H1 (cell line): ENCODE measurements around the gene PPM1K. TPM values are rescaled to one million over a fixed set of nuclear protein-coding genes. Genes with fewer than 3 reads are reported as not detected.

ENCODE experiments used
- CTCF ChIA-PET: fragments of 300-600 bp; sonication (Branson Sonifier 250); formaldehyde crosslinking; loops from one replicate; lab custom pipeline; 2021; ENCODE audit not compliant: partially characterized antibody; lab: Charles Lee
- POLR2A ChIA-PET: fragments of 300-600 bp; sonication (Branson Sonifier 250); formaldehyde crosslinking; loops from one replicate; lab custom pipeline; 2021; ENCODE audit warnings: inconsistent platforms; ENCODE audit not compliant: partially characterized antibody; lab: Charles Lee
- DNase-seq, 2 experiments: peaks; one replicate each; pipeline versions ENCODE4 v3.0.0 to v3.0.0-alpha.2; 2010 to 2022; ENCODE audit warnings: low spot score in 2 of 2, low read depth in 1 of 2, mixed read lengths in 1 of 2
- FAIRE-seq: peaks from 2 replicates; lab custom pipeline; 2011; peaks lifted over from hg19 to GRCh38; lab: Jason Lieb, UNC
- H2AFZ ChIP-seq: 2 replicates; pipeline ENCODE4 v1.8.1; 2012; ENCODE audit warnings: low read length, inconsistent platforms
- H2AK5ac ChIP-seq: 2 replicates; pipeline ENCODE4 v1.6.1; 2013; ENCODE audit warnings: low read depth, low read length
- H2BK120ac ChIP-seq: replicated peaks from 2 replicates; pipeline ENCODE3; 2013; ENCODE audit warnings: low read depth, low read length, inconsistent platforms
- H2BK12ac ChIP-seq: 2 replicates; pipeline ENCODE4 v1.6.1; 2013; ENCODE audit warnings: low read depth, low read length
- H2BK15ac ChIP-seq: 2 replicates; pipeline ENCODE4 v1.6.1; 2013; ENCODE audit warnings: low read length
- H2BK20ac ChIP-seq: 2 replicates; pipeline ENCODE4 v1.6.1; 2013; ENCODE audit warnings: low read length
- H2BK5ac ChIP-seq: 2 replicates; pipeline ENCODE4 v1.6.1; 2013; ENCODE audit warnings: low read depth, low read length
- H3K14ac ChIP-seq: 2 replicates; pipeline ENCODE4 v1.6.1; 2013; ENCODE audit warnings: inconsistent platforms; ENCODE audit not compliant: insufficient read length
- H3K18ac ChIP-seq: 2 replicates; pipeline ENCODE4 v1.6.1; 2013; ENCODE audit warnings: low read length; ENCODE audit errors: extremely low read depth
- H3K23ac ChIP-seq: 2 replicates; pipeline ENCODE4 v1.6.1; 2013; ENCODE audit warnings: inconsistent platforms; ENCODE audit not compliant: insufficient read length
- H3K23me2 ChIP-seq: 2 replicates; pipeline ENCODE4 v1.6.1; 2013; ENCODE audit warnings: low read depth, low read length
- H3K27ac ChIP-seq: 2 replicates; pipeline ENCODE4 v1.6.1; 2011; ENCODE audit warnings: low read depth, low read length, inconsistent platforms
- H3K27me3 ChIP-seq, 4 experiments: replicated peaks in 1 of 4; 1 replicate in 1 of 4; 2 replicates in 3 of 4; pipeline versions ENCODE4 v1.6.1 to v1.8.1; 2011 to 2013; ENCODE audit warnings: low read length in 3 of 4, mild to moderate bottlenecking in 3 of 4, inconsistent platforms in 2 of 4, mixed read lengths in 2 of 4, moderate library complexity in 1 of 4; ENCODE audit not compliant: control insufficient read depth in 3 of 4, insufficient read depth in 3 of 4; ENCODE audit errors: extremely low read depth in 1 of 4
- H3K36me3 ChIP-seq, 4 experiments: 2 replicates each; pipeline versions ENCODE4 v1.6.1 to v1.8.1; 2011 to 2013; ENCODE audit warnings: mild to moderate bottlenecking in 4 of 4, low read length in 3 of 4, moderate library complexity in 2 of 4, control low read depth in 1 of 4, inconsistent platforms in 1 of 4; ENCODE audit not compliant: insufficient read depth in 4 of 4, control insufficient read depth in 2 of 4
- H3K4ac ChIP-seq: replicated peaks from 2 replicates; pipeline ENCODE3; 2013; ENCODE audit warnings: low read length, low read depth, mixed read lengths, inconsistent platforms; ENCODE audit not compliant: insufficient read length
- H3K4me1 ChIP-seq, 4 experiments: replicated peaks in 1 of 4; 1 replicate in 1 of 4; 2 replicates in 3 of 4; pipeline versions ENCODE4 v1.6.1 to v1.8.1; 2011 to 2013; ENCODE audit warnings: low read length in 3 of 4, inconsistent platforms in 2 of 4, mixed read lengths in 1 of 4; ENCODE audit not compliant: insufficient read depth in 4 of 4, control insufficient read depth in 3 of 4
- H3K4me2 ChIP-seq, 2 experiments: 2 replicates each; pipeline versions ENCODE4 v1.6.1 to v1.8.1; 2011 to 2013; ENCODE audit warnings: low read depth in 2 of 2, low read length in 2 of 2, control low read depth in 1 of 2, inconsistent platforms in 1 of 2, mild to moderate bottlenecking in 1 of 2; ENCODE audit not compliant: insufficient read depth in 1 of 2
- H3K4me3 ChIP-seq, 4 experiments: fragments of 200-600, 300-600 bp in 1 of 4; sonication (generic), shearing (Covaris generic), sonication (Bioruptor Twin) in 1 of 4; 2 replicates each; pipeline versions ENCODE4 v1.5.1 to v1.8.1; 2011 to 2016; ENCODE audit warnings: low read length in 4 of 4, low read depth in 3 of 4, control low read depth in 2 of 4, inconsistent platforms in 2 of 4, mild to moderate bottlenecking in 2 of 4, mixed read lengths in 1 of 4, moderate library complexity in 1 of 4; ENCODE audit not compliant: insufficient read depth in 2 of 4; ENCODE audit errors: extremely low read depth in 1 of 4
- H3K56ac ChIP-seq: replicated peaks from 2 replicates; pipeline ENCODE3; 2013; ENCODE audit warnings: low read depth, mild to moderate bottlenecking, mixed read lengths, low read length, inconsistent platforms; ENCODE audit not compliant: insufficient read length
- H3K79me1 ChIP-seq: 2 replicates; pipeline ENCODE4 v1.6.1; 2013; ENCODE audit warnings: low read depth, low read length, control low read depth
- H3K79me2 ChIP-seq, 2 experiments: 2 replicates each; pipeline versions ENCODE4 v1.6.1 to v1.8.1; 2012 to 2013; ENCODE audit warnings: low read length in 2 of 2, mild to moderate bottlenecking in 2 of 2, inconsistent platforms in 1 of 2; ENCODE audit not compliant: insufficient read depth in 2 of 2, control insufficient read depth in 1 of 2
- H3K9ac ChIP-seq, 4 experiments: replicated peaks in 1 of 4; 1 replicate in 1 of 4; 2 replicates in 3 of 4; pipeline versions ENCODE4 v1.6.1 to v1.8.1; 2011 to 2013; ENCODE audit warnings: low read depth in 3 of 4, low read length in 3 of 4, control low read depth in 2 of 4, mild to moderate bottlenecking in 2 of 4, moderate library complexity in 2 of 4, inconsistent platforms in 1 of 4; ENCODE audit errors: extremely low read depth in 1 of 4
- H3K9me3 ChIP-seq, 2 experiments: 2 replicates each; pipeline versions ENCODE4 v1.6.1 to v1.8.1; 2012 to 2013; ENCODE audit warnings: mild to moderate bottlenecking in 2 of 2, moderate library complexity in 2 of 2, control low read depth in 1 of 2, inconsistent platforms in 1 of 2, low read depth in 1 of 2, low read length in 1 of 2, mixed read lengths in 1 of 2; ENCODE audit not compliant: insufficient read depth in 2 of 2
- H4K20me1 ChIP-seq, 2 experiments: replicated peaks in 1 of 2; 2 replicates each; pipeline versions ENCODE3 to v1.8.1; 2011 to 2013; ENCODE audit warnings: inconsistent platforms in 2 of 2, low read length in 2 of 2, mild to moderate bottlenecking in 1 of 2; ENCODE audit not compliant: insufficient read depth in 2 of 2, control insufficient read depth in 1 of 2
- H4K5ac ChIP-seq: 2 replicates; pipeline ENCODE4 v1.6.1; 2013; ENCODE audit warnings: low read length, low read depth, mixed read lengths, inconsistent platforms; ENCODE audit not compliant: insufficient read length
- H4K8ac ChIP-seq: 2 replicates; pipeline ENCODE4 v1.8.0; 2013; ENCODE audit warnings: mild to moderate bottlenecking, moderate library complexity, low read length, inconsistent platforms; ENCODE audit not compliant: insufficient read depth; ENCODE audit errors: extremely low read depth
- H4K91ac ChIP-seq: replicated peaks from 2 replicates; pipeline ENCODE3; 2013; ENCODE audit warnings: low read length, mixed read lengths, inconsistent platforms; ENCODE audit not compliant: insufficient read length
- CBX5 ChIP-seq: fragments of 300-800, 300-1000 bp; sonication (generic); IDR thresholded peaks from 2 replicates; pipeline ENCODE4 v1.7.1; 2016; ENCODE audit warnings: antibody characterized with exemption, low read length, low read depth
- CEBPB ChIP-seq: IDR thresholded peaks from 2 replicates; pipeline ENCODE4 v1.6.1; 2012; ENCODE audit warnings: low read depth, low read length
- NANOG ChIP-seq: IDR thresholded peaks from 2 replicates; pipeline ENCODE4 v1.6.1; 2011; ENCODE audit warnings: low read length, low read depth, mild to moderate bottlenecking, inconsistent platforms; ENCODE audit not compliant: insufficient read depth, poor library complexity, severe bottlenecking
- NRF1 ChIP-seq: IDR thresholded peaks from 2 replicates; pipeline ENCODE4 v1.6.1; 2011; ENCODE audit warnings: mild to moderate bottlenecking, low read depth, low read length, improper control_type of control experiment
- POLR2A ChIP-seq, 2 experiments: IDR thresholded peaks; 1 replicate in 1 of 2; 2 replicates in 1 of 2; pipeline ENCODE4 v1.6.1; 2011; ENCODE audit warnings: low read depth in 2 of 2, low read length in 2 of 2, mild to moderate bottlenecking in 2 of 2; ENCODE audit errors: control extremely low read depth in 1 of 2
- POU5F1 ChIP-seq: IDR thresholded peaks from 2 replicates; pipeline ENCODE4 v1.6.1; 2011; ENCODE audit warnings: low read depth, mild to moderate bottlenecking, low read length, moderate library complexity
- SAP30 ChIP-seq: fragments of 300-600 bp; sonication (generic); IDR thresholded peaks from 2 replicates; pipeline ENCODE4 v1.7.1; 2012; ENCODE audit warnings: low read length, moderate library complexity, mild to moderate bottlenecking, inconsistent platforms; ENCODE audit not compliant: insufficient read depth, insufficient replicate concordance
- SP4 ChIP-seq: IDR thresholded peaks from 2 replicates; pipeline ENCODE4 v1.6.1; 2012; ENCODE audit warnings: low read length, inconsistent platforms
- ZNF274 ChIP-seq: IDR thresholded peaks from 2 replicates; pipeline ENCODE4 v1.7.0; 2012; ENCODE audit warnings: low read length, borderline replicate concordance; ENCODE audit errors: extremely low read depth
- WGBS, 2 experiments: shearing (Covaris generic) in 1 of 2; methylation state at CpG; one replicate each; pipeline versions ENCODE4 v1.1.6 to v1.1.7; 2013 to 2015; ENCODE audit warnings: low lambda C conversion rate in 2 of 2, mixed read lengths in 2 of 2, inconsistent platforms in 1 of 2, low coverage in 1 of 2, missing lambda C conversion rate in 1 of 2; ENCODE audit not compliant: insufficient replicate concordance in 2 of 2, insufficient coverage in 1 of 2, insufficient read length in 1 of 2; ENCODE audit errors: extremely low coverage in 1 of 2, missing lambda C conversion rate in 1 of 2; 5-methylcytosine and 5-hydroxymethylcytosine counted together
- polyA plus RNA-seq, 7 experiments: library from polyadenylated mRNA; depleted of rRNA in 3 of 7; stranded (reverse) in 5 of 7; unstranded in 2 of 7; fragments of >200 nt in 5 of 7; fragments of 200-250 nt in 2 of 7; gene quantifications; 1 replicate in 5 of 7; 2 replicates in 1 of 7; 4 replicates in 1 of 7; pipeline versions ENCODE4 v1.2.1 to v1.2.3, GENCODE V29; 2011 to 2013; ENCODE audit warnings: missing spikeins in 2 of 7, mixed read lengths in 2 of 7
- total RNA-seq: library from RNA; stranded (reverse); fragmentation: NEBNext Ultra II Directional; extraction: Animal tissue kit (Norgen Biotek cat#: 25700); gene quantifications from 2 replicates; pipeline ENCODE4 v1.2.1, GENCODE V29; 2021

Gene PPM1K
- total and polyA plus RNA-seq, 2 of the 8 experiments (the other 6 are each of a cell fraction or from before 2014, with no cell fraction given): 4.2 to 10.7 TPM

DNA sequence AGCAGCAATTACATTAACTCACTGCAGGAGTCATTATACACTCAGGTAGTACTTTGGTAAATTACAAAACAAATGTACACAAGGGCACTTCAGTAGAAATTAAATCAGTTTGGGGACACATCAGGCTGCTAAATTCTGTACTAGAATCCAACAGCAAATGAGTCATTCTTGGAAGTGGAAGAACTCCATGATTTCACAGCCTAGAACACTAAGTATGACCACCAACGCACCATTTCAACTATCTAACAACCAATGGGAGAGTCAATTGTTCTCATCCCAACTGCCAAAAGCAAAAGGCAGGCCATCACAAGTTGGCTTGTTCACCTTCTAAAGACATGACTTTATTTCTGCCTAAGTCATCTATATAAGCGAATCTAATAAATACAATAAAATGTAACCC lies 26.6 kb downstream of the PPM1K start:
- H3K9ac ChIP-seq: no peak overlapping the region

More for the DNA sequence above, 26.6 kb downstream of the PPM1K start:
- Histone ChIP-seq H3K4me3 (no peak overlapping the region), H2BK5ac (no peak overlapping the region), H3K23ac (no peak overlapping the region), H3K79me1 (no peaks in the 10 kb centered on the region), H3K27ac (no peak overlapping the region), H3K36me3 (no peaks in the 10 kb centered on the region), H3K23me2 (no peaks in the 10 kb centered on the region), H3K4me1 (no peaks in the 10 kb centered on the region), H3K9me3 (no peaks in the 10 kb centered on the region), H2BK20ac (no peak overlapping the region), H2AK5ac (no peak overlapping the region), H3K79me2 (no peaks in the 10 kb centered on the region), H4K5ac (no peak overlapping the region), H3K27me3 (no peaks in the 10 kb centered on the region), H4K8ac (no peak overlapping the region), H3K18ac (no peak overlapping the region), H4K91ac (no peak overlapping the region), H3K4ac (no peak overlapping the region), H2BK15ac (no peak overlapping the region), H2BK120ac (no peak overlapping the region), H3K4me2 (no peak overlapping the region), H3K56ac (no peak overlapping the region), H3K14ac (no peak overlapping the region), H2AFZ (no peak overlapping the region), H4K20me1 (no peaks in the 10 kb centered on the region), H2BK12ac (no peak overlapping the region)
- no peak for TF ChIP-seq CEBPB
- TF ChIP-seq POU5F1: no peak
- no peak for TF ChIP-seq SP4
- TF ChIP-seq CBX5: no peak
- TF ChIP-seq ZNF274: no peak
- no peak for TF ChIP-seq SAP30
- no peak for TF ChIP-seq NANOG
- TF ChIP-seq NRF1: no peak
- no peak for TF ChIP-seq POLR2A (IDR thresholded peaks at IDR 0.05; ENCODE audit: control extremely low read depth in 1 of 2, low read depth in 2 of 2, low read length in 2 of 2)
- ChIA-PET POLR2A (interaction anchor here (1.0 kb wide), 1 partner anchor 14 kb away, joined by 3 read pairs; no protein-coding TSS in a partner anchor), CTCF (no interaction called here)
- WGBS, 2 experiments: 93% methylated on average over 2 of the region's 2 CpGs; no CpG with 5 or more reads in 1 of the 2 experiments
- no peak for FAIRE-seq
- DNase-seq: no peak
